Measurements from ENCODE around the gene CRYBB1.

DNA sequence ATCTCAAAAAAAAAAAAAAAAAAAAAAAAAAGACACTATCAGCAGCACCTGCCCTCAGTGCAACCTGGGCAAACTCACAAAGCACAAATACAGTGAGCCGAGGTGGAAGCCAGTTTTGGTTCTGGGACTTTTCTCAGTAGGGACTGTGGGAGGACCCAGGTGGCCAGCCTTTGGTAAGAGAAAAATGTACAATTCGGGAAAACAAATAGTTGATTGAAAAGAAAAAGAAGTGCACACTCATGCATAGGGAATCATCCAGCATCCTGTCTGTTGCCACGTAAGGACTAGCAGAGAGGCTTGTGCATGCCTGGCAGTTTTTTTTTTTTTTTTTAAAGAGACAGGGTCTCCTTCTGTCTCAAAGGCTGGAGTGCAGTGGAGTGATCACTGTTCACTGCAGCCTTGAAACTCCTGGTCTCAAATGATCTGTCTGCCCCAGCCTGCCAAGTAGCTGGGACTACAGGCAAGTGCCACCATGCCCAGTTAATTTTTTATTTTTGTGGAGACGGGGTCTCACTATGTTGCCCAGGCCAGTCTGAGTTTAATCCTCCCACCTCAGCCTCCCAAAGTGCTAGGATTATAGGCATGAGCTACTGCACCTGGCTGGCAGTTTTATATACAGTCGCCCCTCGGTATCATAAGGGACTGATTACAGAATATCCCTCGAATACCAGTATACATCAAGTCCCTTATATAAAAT lies 64.6 kb downstream of the CRYBB1 start:
- TF ChIP-seq POLR2AphosphoS5 (IDR thresholded peaks at IDR 0.05): no peak
- TF ChIP-seq, protein P1, sequence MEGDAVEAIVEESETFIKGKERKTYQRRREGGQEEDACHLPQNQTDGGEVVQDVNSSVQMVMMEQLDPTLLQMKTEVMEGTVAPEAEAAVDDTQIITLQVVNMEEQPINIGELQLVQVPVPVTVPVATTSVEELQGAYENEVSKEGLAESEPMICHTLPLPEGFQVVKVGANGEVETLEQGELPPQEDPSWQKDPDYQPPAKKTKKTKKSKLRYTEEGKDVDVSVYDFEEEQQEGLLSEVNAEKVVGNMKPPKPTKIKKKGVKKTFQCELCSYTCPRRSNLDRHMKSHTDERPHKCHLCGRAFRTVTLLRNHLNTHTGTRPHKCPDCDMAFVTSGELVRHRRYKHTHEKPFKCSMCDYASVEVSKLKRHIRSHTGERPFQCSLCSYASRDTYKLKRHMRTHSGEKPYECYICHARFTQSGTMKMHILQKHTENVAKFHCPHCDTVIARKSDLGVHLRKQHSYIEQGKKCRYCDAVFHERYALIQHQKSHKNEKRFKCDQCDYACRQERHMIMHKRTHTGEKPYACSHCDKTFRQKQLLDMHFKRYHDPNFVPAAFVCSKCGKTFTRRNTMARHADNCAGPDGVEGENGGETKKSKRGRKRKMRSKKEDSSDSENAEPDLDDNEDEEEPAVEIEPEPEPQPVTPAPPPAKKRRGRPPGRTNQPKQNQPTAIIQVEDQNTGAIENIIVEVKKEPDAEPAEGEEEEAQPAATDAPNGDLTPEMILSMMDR (IDR thresholded peaks at IDR 0.05): no peak
- TF ChIP-seq POLR2A (IDR thresholded peaks at IDR 0.05): no peak
- TF ChIP-seq EP300 (IDR thresholded peaks at IDR 0.05): no peak
